Adrenal gland (tissue), 5 donors: ENCODE results near the gene CD72.

Source experiments
- CTCF ChIP-seq, 6 experiments: fragments of 450-650 bp in 4 of 6; fragments of 200-600 bp in 2 of 6; sonication (generic) in 1 of 6; IDR thresholded peaks; 1 replicate in 5 of 6; 2 replicates in 1 of 6; pipeline versions ENCODE4 v1.5.1 to v1.8.0; 2016 to 2021; ENCODE audit warnings: antibody characterized with exemption in 6 of 6, mild to moderate bottlenecking in 2 of 6, moderate library complexity in 1 of 6
- POLR2A ChIP-seq, 2 donors: fragments of 450-650 bp; IDR thresholded peaks; one replicate each; pipeline ENCODE4 v1.6.1; 2017; ENCODE audit warnings: antibody characterized with exemption in 2 of 2, mild to moderate bottlenecking in 2 of 2, moderate library complexity in 1 of 2
- donor health status: DM: no; HTN: no; CAD: no.

- TF ChIP-seq CTCF (IDR thresholded peaks at IDR 0.05) (no peak), POLR2A (IDR thresholded peaks at IDR 0.05) (no peak)
Measured at GRCh38 chr9:35666045-35666444, 47.8 kb upstream of the CD72 start.
